Spleen (tissue), 11 donors: ENCODE data around the gene MED12L. TPM values are rescaled to one million over a fixed set of nuclear protein-coding genes. Genes with fewer than 3 reads are reported as not detected.

Experiments used
- DNase-seq: peaks from one replicate; pipeline ENCODE4 v3.0.0-alpha.2; 2020
- H3K27ac ChIP-seq, 8 donors: fragments of 200-600 bp; sonication (generic) in 7 of 8; 1 replicate in 4 of 8; 2 replicates in 4 of 8; pipeline versions ENCODE4 v1.5.0 to v1.8.0; 2016 to 2021; ENCODE audit warnings: inconsistent platforms in 4 of 8, mild to moderate bottlenecking in 4 of 8, moderate library complexity in 1 of 8
- H3K27me3 ChIP-seq, 7 donors: fragments of 200-600 bp; sonication (generic) in 6 of 7; replicated peaks in 1 of 7; 1 replicate in 4 of 7; 2 replicates in 3 of 7; pipeline versions ENCODE4 v1.5.0 to v1.8.0; 2016 to 2021; ENCODE audit warnings: inconsistent platforms in 3 of 7, mild to moderate bottlenecking in 1 of 7
- H3K36me3 ChIP-seq, 6 donors: fragments of 200-600 bp; sonication (generic) in 5 of 6; 1 replicate in 4 of 6; 2 replicates in 2 of 6; pipeline versions ENCODE4 v1.5.0 to v1.8.0; 2016 to 2021; ENCODE audit warnings: inconsistent platforms in 2 of 6
- H3K4me1 ChIP-seq, 6 donors: fragments of 200-600 bp; sonication (generic) in 5 of 6; 1 replicate in 3 of 6; 2 replicates in 3 of 6; pipeline versions ENCODE4 v1.5.0 to v1.8.0; 2016 to 2021; ENCODE audit warnings: inconsistent platforms in 3 of 6
- H3K4me3 ChIP-seq, 8 donors: fragments of 200-600 bp; sonication (generic) in 7 of 8; 1 replicate in 4 of 8; 2 replicates in 4 of 8; pipeline versions ENCODE4 v1.5.0 to v1.8.0; 2016 to 2021; ENCODE audit warnings: inconsistent platforms in 4 of 8, mild to moderate bottlenecking in 4 of 8, moderate library complexity in 2 of 8
- H3K9me3 ChIP-seq, 8 donors: fragments of 200-600 bp; sonication (generic) in 7 of 8; 1 replicate in 4 of 8; 2 replicates in 4 of 8; pipeline versions ENCODE4 v1.5.0 to v1.8.0; 2016 to 2021; ENCODE audit warnings: inconsistent platforms in 4 of 8
- CTCF ChIP-seq, 11 experiments: fragments of 200-600 bp in 7 of 11; fragments of 450-650 bp in 4 of 11; sonication (generic) in 4 of 11; IDR thresholded peaks in 8 of 11; conservative IDR thresholded peaks in 3 of 11; 1 replicate in 7 of 11; 2 replicates in 4 of 11; pipeline versions ENCODE4 v1.4.0 to v1.8.0; 2016 to 2021; ENCODE audit warnings: antibody characterized with exemption in 11 of 11, inconsistent platforms in 4 of 11, mild to moderate bottlenecking in 1 of 11
- POLR2A ChIP-seq, 3 donors: fragments of 450-650 bp; IDR thresholded peaks; one replicate each; pipeline ENCODE4 v1.5.1; 2017; ENCODE audit warnings: antibody characterized with exemption in 3 of 3, mild to moderate bottlenecking in 1 of 3
- POLR2AphosphoS5 ChIP-seq, 3 donors: sonication (generic); formaldehyde crosslinking; IDR thresholded peaks; one replicate each; pipeline ENCODE4 v1.5.1; 2017; ENCODE audit warnings: antibody characterized with exemption in 3 of 3
- WGBS, 5 donors: extraction: QIAGEN DNeasy Blood & Tissue Kit in 3 of 5; methylation state at CpG; one replicate each; pipeline versions ENCODE4 v1.1.5 to v1.1.7; 2013 to 2018; 5-methylcytosine and 5-hydroxymethylcytosine counted together
- intact Hi-C: fragments of 100-400 bp; cut with DNase I; formaldehyde crosslinking; loops from one replicate; pipeline ENCODE4 v1.15.0; 2023; ENCODE audit warnings: low total_unique reads
- polyA plus RNA-seq, 3 donors: library from polyadenylated mRNA; stranded (reverse); fragments of 200-250 nt; gene quantifications; one replicate each; pipeline ENCODE4 v1.2.1, GENCODE V29; 2013
- total RNA-seq, 7 donors: library from RNA; depleted of rRNA in 3 of 7; stranded (reverse); fragments of >200 nt in 3 of 7; fragmentation: NEBNext Ultra II Directional in 4 of 7; extraction: Animal tissue kit (Norgen Biotek cat#: 25700) in 4 of 7; gene quantifications; one replicate each; pipeline versions ENCODE4 v1.1.0 to v1.2.1, GENCODE V29; 2016 to 2021
- donor health status: healthy with polysubstance abuse.
- donor health status: DM: no; HTN: no; CAD: no; lungs with moderate emphysema.
- donor health status: DM: no; HTN: no; CAD: no.
- donor health status: Bipolar disorder and iron deficiency.
- donor health status: healthy.
- donor health status: DM: no; HTN: no; CAD: no.
- donor health status: DM: yes; HTN: yes; CAD: no.

Gene MED12L
- total and polyA plus RNA-seq, 10 donors: 0.02 to 4.5 (median 1.5) TPM

GRCh38 chr3:151297429-151297828 lies 212.0 kb downstream of the MED12L start:
- Histone ChIP-seq H3K9me3 (no peaks in the 10 kb centered on the region), H3K27ac (no peak overlapping the region), H3K27me3 (no peaks in the 10 kb centered on the region), H3K4me1 (no peaks in the 10 kb centered on the region), H3K36me3 (no peaks in the 10 kb centered on the region), H3K4me3 (no peak overlapping the region)
- TF ChIP-seq CTCF (IDR thresholded peaks at IDR 0.05 in 8 of 11, conservative IDR thresholded peaks at IDR 0.05 in 3 of 11) (no peak), POLR2A (IDR thresholded peaks at IDR 0.05) (no peak), POLR2AphosphoS5 (IDR thresholded peaks at IDR 0.05) (no peak)
- WGBS, 5 donors: 38 to 93% (median 66%) methylated on average over 2 of the region's 2 CpGs
- no peak for DNase-seq
- intact Hi-C loops: no loop called here

- Histone ChIP-seq H3K4me1 (no peaks in the 10 kb centered on the region), H3K36me3 (no peaks in the 10 kb centered on the region), H3K27me3 (no peaks in the 10 kb centered on the region), H3K4me3 (no peak overlapping the region), H3K9me3 (no peaks in the 10 kb centered on the region), H3K27ac (no peak overlapping the region)
- no peak for TF ChIP-seq POLR2AphosphoS5 (IDR thresholded peaks at IDR 0.05)
- no peak for TF ChIP-seq POLR2A (IDR thresholded peaks at IDR 0.05)
- no peak for TF ChIP-seq CTCF (IDR thresholded peaks at IDR 0.05 in 8 of 11, conservative IDR thresholded peaks at IDR 0.05 in 3 of 11)
- 83 to 97% (median 93%) methylated on average over 2 of the region's 2 CpGs for WGBS, 5 donors
- no peak for DNase-seq
- intact Hi-C loops: no loop called here
These were observed 213.5 kb downstream of the MED12L start for GRCh38 chr3:151299006-151299405.

DNA sequence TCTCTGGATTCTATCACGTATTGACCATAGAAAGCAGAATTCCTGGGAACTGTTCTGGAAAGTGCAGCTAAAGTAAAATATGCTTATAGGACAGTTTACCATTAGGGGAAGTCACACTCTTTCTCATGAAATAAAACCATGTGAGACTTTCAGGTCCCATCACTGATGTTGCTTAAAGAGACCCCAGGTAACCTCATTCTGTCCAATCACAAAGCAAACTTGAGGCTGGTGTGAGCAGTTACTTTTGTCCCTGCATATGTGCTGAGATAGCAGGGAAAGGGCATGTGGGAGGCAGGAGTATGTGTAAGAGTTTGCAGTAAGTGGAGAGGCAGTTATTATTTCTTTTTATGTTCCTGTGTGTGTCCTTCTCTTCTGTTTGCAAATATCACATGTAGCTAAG lies 215.1 kb downstream of the MED12L start:
- 63 to 79% (median 67%) methylated on average over 1 of the region's 1 CpG for WGBS, 5 donors
- no peak for TF ChIP-seq POLR2AphosphoS5 (IDR thresholded peaks at IDR 0.05)
- TF ChIP-seq CTCF (IDR thresholded peaks at IDR 0.05 in 8 of 11, conservative IDR thresholded peaks at IDR 0.05 in 3 of 11): no peak
- TF ChIP-seq POLR2A (IDR thresholded peaks at IDR 0.05): no peak

GRCh38 chr3:151301787-151302186 lies 216.3 kb downstream of the MED12L start:
- WGBS, 5 donors: 76 to 91% (median 81%) methylated on average over 3 of the region's 3 CpGs
- Histone ChIP-seq H3K27ac (peak overlapping the region in 1 of 8 donors; percentile 40), H3K4me3 (no peak overlapping the region), H3K9me3 (no peaks in the 10 kb centered on the region), H3K27me3 (no peaks in the 10 kb centered on the region), H3K4me1 (peaks cover 0 to 10% (median 0%) of the 10 kb centered on the region in 6 donors), H3K36me3 (no peaks in the 10 kb centered on the region)
- TF ChIP-seq POLR2AphosphoS5 (IDR thresholded peaks at IDR 0.05) (no peak), CTCF (IDR thresholded peaks at IDR 0.05 in 8 of 11, conservative IDR thresholded peaks at IDR 0.05 in 3 of 11) (no peak), POLR2A (IDR thresholded peaks at IDR 0.05) (no peak)
- intact Hi-C loops: no loop called here
- no peak for DNase-seq

More for the DNA sequence above, 215.1 kb downstream of the MED12L start:
- Histone ChIP-seq H3K36me3 (no peaks in the 10 kb centered on the region), H3K9me3 (no peaks in the 10 kb centered on the region), H3K27ac (peak overlapping the region in 1 of 8 donors; percentile 40), H3K4me1 (peaks cover 0 to 6% (median 0%) of the 10 kb centered on the region in 6 donors), H3K4me3 (no peak overlapping the region), H3K27me3 (no peaks in the 10 kb centered on the region)
- intact Hi-C loops: no loop called here
- DNase-seq: no peak
